Epithelial cell of esophagus (primary cell): ENCODE measurements around the gene SNRPA1.

Experiments used
- DNase-seq: peaks from one replicate; pipeline ENCODE4 v3.0.0; 2010; ENCODE audit warnings: low read depth
- H3K4me3 ChIP-seq: 2 replicates; pipeline ENCODE4 v1.5.1; 2011; ENCODE audit warnings: mild to moderate bottlenecking, low read length, control low read depth
- TF ChIP-seq, protein P1 (sequence below): IDR thresholded peaks from 2 replicates; pipeline ENCODE4 v1.5.1; 2011; ENCODE audit warnings: low read depth, mild to moderate bottlenecking, low read length, control low read depth, inconsistent platforms; ENCODE audit not compliant: insufficient read depth; ENCODE audit errors: missing control alignments

The SNRPA1 gene

DNA sequence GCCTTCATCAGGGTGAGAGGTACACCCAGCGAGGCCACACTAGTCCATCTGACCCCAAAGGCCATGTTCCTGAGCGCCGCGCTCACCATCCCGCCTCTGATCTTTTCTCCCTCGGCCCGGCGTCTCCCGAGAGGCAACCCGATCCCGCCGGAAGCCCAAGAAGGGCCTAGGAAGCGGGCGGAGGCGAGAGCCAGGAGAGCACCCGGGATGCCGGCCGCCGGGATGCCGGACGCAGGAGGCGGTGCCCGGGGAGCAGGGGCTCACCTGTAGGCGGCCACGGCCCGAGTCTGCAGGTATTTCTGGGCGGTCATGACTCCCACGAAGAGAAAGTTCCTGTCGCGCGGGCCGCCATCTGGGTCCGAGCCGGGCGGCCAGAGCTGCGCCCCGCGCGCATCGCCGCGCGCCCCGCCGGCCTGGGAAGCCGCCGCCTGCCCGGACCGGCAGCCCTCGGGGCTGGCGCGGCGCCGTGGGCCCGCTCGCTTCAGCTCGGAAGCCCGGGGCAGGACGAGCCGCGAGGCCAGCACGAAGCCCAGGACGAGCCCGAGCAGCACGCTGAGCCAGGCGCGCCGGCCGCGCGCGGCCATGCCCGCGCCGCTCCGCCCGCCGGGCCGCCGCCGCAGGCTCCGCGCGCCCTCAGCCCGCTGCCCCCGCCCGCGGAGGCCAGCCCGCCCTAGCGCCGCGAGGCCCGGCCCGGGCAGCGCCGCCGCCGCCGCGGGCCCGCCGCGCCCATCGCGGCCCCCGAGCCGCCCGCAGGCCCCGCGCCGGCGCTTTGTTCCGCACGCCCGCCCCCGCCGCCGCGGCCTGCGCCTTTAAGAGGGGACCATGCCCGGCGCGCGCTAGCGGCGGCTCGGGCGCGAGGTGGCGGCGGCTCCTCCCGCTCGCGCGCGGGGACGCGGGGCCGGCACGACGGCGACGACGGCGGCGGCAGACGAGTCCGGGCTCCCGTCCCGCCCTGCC is 43.9 kb downstream of the SNRPA1 start:
- DNase-seq = peak; percentile 47
- peak overlapping the region; percentile 77 for H3K4me3 ChIP-seq
- TF ChIP-seq, protein P1, sequence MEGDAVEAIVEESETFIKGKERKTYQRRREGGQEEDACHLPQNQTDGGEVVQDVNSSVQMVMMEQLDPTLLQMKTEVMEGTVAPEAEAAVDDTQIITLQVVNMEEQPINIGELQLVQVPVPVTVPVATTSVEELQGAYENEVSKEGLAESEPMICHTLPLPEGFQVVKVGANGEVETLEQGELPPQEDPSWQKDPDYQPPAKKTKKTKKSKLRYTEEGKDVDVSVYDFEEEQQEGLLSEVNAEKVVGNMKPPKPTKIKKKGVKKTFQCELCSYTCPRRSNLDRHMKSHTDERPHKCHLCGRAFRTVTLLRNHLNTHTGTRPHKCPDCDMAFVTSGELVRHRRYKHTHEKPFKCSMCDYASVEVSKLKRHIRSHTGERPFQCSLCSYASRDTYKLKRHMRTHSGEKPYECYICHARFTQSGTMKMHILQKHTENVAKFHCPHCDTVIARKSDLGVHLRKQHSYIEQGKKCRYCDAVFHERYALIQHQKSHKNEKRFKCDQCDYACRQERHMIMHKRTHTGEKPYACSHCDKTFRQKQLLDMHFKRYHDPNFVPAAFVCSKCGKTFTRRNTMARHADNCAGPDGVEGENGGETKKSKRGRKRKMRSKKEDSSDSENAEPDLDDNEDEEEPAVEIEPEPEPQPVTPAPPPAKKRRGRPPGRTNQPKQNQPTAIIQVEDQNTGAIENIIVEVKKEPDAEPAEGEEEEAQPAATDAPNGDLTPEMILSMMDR = no peak

DNA sequence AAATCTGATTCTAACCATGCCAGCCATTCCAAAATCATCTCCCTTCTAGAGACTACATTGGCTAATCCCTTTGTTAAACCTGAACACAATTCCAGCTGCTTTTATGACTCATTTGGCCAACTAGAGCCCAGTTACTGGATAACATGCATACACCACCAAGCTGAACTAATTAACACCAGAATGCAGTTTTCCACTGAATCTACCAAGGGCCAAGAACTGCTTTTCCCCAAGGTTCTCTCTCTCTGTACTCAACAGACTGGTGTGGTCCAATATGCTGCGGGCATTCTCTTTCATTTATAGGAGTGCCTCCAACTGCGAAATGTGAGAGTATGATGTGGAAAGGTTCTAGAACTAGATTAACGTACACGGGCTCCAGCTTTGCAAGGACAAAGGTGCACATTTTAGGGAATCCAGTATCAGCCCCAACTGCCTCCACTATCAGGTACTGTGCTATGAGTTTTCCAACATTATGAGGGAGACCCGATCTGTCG is 44.7 kb downstream of the SNRPA1 start:
- DNase-seq = peak; percentile 81
- H3K4me3 ChIP-seq = peak overlapping the region; percentile 77
- TF ChIP-seq, protein P1 = peak; percentile 31

DNA sequence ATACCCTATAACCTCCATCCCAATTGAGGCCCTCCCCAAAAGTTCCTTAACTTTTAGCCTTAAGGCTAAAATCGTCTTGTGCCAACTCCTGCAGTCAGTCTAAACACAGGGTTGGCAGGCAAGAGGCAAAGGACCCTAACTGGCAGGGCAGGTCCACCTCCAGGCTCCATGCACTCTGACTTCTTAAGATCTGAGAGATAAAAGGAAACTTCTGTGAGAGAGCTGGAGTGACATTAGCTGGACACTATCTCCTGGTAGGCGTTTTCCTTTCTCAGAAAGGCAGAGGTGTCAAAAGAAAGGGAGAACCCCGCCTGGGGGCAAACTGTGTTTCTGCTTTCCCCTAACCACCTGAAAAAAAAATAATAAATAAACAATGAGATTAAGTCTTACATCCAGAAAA is 46.8 kb downstream of the SNRPA1 start:
- no peak overlapping the region for H3K4me3 ChIP-seq
- TF ChIP-seq, protein P1 = no peak
- DNase-seq = no peak

DNA sequence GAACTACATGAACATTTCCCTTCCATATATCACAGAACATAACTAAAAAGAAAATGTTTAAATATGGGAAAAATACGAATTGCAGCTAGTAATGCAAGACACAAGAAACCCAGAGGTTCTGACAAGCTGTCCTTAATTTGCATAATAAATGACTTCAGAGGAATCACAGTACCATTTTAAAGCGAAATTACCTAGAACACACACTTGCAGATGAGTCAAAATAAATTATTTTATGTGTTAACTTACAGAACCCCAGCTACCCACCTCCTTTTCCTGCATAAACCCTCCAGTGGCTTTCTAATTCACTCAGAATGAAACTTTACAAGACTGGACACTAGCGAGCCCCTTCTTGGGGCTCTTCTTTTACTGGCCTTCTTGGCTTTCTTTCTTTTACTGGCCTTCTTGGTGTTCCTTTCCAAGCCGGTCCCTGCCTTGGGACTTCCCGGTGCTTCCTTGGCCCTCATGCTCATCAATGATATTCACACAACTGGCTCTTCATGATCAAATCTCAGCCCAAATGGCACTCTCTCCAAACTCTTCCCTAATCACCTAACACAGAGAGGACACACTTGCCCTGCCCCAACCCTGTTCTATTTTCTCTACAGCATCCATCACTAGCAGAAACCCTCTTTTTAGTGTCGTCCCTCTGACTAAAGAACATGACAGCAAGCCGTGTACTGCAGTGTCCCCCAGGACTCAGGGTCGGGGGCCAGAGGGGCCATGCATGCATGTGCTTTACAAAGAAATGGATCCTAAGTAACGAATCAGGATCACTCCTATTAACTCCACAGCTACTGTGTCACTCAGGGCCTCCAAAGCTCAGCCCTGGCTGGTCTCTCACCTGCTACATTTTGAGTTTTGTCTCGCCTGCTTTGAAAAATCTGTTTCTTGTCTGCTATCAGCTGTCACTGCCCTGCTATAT is 48.0 kb downstream of the SNRPA1 start:
- TF ChIP-seq, protein P1 = no peak
- no peak for DNase-seq
- no peak overlapping the region for H3K4me3 ChIP-seq

DNA sequence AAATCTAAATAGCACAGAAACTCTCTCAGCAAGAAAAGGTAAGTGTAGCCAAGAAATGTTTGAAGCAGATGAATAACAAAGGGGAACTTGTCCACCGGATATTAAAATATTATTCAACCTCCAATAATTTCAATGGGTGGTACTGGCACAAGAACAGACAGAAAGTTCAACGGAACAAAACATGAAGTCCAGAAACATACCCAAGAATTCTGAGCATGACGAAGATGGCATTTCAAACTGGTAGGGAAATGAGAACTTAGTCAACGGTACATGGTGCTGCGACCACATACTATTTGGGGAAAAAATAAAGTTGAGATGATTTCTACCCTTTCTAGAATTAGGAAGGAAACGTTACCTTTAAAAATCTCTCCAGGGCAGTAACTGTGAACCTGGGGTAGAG is 48.7 kb downstream of the SNRPA1 start:
- no peak for DNase-seq
- TF ChIP-seq, protein P1 = no peak
- H3K4me3 ChIP-seq = no peak overlapping the region

DNA sequence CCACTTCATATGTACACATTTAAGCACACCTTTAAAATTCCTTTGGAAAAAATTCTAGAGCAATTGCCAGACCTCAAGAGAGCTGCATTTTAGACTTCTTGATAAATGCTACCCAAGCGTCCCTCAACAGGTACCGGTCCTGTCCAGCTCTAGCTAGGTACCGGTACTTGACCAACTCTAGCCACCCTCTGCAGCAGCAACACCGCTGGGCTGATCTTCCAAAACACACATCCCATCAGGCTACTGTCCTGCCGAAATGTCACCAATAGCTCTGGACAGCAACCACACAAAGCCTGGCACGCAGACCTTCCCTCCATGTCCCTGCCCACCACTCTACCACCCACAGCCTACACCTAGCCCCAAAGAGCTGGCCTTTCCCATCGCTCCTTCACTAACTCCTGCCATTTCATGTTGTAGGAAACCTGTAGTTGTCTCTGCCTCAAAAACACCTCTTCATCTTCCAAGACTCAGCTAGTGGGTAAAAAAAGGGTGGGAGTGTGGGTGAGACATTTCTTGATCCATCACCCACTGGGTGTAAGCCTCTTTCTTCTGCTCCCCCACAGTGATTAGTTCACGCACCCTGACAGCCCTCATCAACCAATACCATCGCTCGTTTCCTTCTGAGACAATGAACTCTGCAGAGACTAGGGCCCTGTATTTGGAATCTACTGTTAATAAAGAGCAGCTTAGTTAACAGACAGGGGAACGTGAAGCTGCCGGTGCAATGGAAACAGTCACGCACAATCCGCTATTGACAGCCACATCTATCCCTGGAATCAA is 50.0 kb downstream of the SNRPA1 start:
- H3K4me3 ChIP-seq = no peak overlapping the region
- no peak for DNase-seq
- TF ChIP-seq, protein P1 = no peak
